ENCODE data around the gene MRPL11.
"Not testable (repeated sequence)": the region's sequence is repeated elsewhere in the genome, so short reads cannot be mapped to it uniquely, and the experiment has no call there.

MRPL11 gene

DNA sequence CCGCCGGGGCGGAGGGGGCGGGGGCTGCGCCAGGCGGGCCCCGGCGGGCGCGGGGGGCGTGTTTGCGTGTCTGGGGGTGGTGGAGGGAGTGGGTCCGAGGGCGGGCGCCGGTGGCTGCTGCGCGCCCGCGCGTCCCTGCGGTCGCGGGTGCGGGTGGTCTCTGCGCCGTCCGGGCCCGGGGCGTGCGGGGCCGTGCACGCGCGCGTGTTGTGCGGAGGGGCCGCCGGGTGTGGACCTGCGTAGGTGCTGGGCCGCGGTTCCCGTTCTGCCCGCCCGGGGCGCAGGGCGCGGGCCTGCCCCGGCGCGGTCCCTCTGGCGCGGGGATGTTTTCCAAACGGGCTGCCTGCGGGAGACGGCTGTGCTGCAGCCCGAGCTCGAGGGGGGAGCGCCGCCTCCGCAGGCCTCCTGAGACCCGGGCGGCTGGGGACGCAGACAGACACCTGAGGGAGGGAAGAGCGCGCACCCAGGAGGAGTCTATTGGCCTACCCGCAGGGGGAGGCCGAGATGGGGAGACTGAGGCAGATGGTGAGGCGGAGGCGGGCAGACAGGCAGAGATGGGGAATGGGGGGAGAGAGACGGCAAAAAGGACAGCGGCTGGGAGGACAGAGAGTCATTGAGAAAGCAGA is 28.5 kb upstream of the MRPL11 start:
- ATAC-seq (peak; percentile 21), DNase-seq (no peak)

DNA sequence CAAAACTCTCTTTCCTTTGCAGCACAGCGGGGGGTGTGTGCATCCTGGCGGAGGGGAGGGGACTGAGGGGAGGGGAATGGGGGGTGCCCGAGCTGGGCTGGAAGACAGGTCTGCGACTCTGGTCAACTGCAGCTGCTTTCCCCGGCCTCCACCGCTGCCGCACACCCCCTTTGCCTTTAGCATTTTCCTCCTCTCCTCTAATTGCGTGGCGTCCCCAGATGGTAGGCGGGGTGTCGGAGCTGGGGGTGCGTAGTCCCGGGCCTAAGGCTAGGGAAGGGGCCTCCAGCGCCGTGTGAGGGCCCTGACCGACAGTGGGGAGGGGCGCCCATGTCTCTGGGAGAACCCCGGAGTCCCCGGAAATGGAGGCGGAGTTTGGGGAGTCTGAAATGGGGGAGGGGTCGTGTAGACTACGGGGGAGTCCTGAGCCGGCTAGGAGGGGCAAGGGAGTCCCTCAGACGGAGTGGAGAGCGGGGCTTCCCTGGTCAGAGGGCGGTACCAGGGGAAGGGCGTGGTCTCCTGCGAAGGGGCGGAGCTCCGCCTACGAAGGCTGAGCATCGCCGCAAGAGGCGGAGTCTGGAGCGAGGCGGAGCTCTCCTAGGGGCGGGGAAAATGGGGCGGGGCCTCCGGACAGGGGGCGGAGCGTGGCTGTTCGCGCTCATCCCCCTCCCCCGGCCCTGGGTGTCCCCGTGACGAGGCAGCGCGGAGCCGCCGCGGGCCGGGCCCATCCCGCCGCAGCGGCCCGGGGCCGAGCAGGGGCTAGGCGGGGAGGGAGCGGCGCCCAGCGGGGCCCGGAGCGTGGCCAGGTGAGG is 27.8 kb upstream of the MRPL11 start, which contains the start of gene PELI3:
PELI3 (plus strand) TSS at position 681 of the 809 bp plus-strand sequence. CDS start 1,224 bp downstream, outside the sequence.
- ATAC-seq (peak; percentile 85), DNase-seq (peak; percentile 95)

DNA sequence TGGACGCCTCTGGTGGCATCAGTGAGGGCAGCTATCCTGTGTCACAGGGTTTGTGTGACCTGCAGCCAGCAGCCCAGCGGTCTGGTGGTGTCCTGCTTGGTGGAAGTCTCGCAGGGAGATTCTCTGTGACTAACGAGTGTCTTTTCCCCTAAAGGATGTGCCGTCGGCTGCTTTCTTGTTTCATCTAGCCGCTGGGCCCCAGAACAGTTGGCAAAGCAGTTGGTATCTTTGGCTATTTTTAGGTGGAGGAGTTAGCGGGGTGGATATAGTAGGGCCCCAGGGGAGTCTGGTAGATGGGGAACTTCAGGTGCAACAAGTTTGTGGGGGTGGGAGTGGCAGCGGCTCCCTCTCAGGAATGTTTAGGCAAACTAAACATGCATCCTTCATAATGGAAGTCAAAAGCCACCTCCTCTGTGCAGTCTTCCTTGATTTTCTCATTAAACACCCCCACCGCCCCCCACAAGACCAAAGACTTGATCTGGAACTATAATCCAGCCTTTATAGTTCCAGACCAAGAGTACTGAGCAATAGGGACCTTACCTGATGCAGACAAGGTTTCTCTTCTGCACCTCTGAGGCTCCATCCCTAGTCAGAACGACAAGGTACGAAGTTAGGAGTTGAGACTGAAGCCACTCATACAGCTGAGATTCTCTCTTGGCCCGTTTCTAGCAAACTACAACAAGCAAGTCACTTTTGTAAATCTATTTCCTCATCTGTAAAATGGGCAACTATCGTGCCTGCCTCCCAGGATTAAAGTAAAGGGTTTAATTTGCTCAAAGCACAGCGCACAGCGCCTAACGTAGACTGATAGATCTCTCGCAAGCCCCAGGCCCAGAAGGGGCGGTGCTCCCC is 27.0 kb upstream of the MRPL11 start:
- ATAC-seq (no peak), DNase-seq (no peak)

DNA sequence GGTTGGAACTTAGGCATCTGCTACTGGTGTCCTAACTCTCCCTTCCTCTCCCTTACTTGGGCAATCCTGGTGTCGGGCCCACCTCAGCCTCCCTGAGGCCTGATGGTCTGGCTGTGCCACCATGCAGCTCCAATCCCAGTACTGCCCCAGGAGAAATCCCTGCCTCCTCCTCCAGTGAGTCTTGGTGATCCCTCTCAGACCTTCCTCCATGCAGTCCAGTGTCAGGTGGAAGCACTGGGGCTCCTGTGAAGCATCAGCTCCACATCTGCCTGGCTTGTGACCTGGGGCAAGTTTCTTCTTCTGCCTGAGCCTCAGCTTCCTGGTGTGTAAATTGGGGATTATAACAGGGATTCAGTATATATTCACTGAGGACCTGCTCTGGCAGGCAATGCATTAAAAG is 26.3 kb upstream of the MRPL11 start:
- ATAC-seq: no peak
- no peak for DNase-seq

DNA sequence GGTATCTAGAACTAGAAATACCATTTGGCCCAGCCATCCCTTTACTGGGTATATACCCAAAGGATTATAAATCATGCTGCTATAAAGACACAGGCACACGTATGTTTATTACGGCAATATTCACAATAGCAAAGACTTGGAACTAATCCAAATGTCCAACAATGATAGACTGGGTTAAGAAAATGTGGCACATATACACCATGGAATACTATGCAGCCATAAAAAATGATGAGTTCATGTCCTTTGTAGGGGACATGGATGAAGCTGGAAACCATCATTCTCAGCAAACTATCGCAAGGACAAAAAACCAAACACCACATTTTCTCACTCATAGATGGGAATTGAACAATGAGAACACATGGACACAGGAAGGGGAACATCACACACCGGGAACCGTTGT is 25.5 kb upstream of the MRPL11 start:
- ATAC-seq, DNase-seq: not testable (repeated sequence)

DNA sequence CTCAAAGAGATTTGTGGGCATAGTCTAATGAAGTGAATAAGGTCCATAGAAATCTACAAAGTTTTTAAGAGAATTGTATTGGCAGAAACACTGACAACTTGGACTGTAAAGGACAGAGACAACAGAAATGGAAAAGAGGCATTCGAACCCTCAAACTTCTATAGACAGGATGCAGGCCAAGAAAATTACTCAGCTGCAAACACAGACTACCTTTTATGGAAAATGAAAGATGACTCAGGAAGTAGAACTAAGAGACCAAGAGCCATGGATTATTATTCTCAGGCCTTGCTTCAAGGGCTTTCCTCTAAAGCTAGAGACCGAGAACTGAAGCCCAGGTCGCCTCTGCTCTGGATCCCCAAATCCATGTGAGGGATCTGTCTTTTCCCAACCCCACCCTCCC is 24.3 kb upstream of the MRPL11 start:
- DNase-seq: no peak
- no peak for ATAC-seq

DNA sequence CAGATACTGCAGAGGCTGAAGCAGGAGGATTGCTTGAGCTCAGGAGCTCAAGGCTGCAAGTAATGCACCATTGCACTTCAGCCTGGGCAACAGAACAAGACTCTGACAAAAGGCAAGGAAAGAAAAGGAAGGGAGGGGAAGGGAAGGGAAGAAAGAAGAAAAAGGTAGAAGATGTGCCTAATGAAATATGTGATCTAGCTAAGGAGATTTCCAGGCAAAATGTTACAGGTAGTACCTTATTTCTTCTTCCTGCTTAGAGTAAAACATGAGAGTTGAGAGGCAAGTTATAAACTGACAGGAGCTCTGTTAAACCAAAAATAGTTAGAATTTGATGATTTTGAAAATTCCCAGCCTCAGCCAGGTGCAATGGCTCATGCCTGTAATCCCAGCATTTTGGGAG is 23.4 kb upstream of the MRPL11 start:
- ATAC-seq: no peak

DNA sequence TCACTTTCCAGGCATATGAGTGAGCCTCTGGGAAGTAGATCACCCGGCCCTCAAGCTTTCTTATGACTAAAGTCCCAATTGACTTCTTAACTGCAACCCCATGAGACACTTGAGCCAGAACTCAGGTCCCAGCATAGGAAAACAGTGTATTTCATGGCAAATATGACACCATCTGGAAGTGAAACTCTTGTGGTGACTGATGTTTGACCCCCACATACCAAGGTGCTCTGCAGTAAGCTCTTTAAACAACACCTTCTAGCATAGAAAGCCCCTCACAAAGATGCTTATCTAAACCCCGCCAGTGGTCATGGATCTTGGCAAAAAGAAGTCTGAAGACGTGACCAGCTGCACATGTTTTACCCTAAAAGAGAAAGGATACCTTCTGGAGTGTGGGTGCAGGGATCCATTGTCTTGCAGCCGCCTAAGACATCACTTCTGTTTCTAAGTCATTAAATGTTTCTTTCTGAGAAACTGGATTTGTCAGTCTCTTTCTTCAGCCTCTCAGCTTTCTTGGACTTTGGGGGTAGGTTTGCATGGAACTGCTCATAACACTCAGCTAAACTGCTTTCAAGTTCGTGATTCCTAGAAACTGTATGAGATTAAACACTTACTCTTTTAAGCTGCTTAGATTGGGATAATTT is 20.6 kb upstream of the MRPL11 start:
- peak; percentile 85 for ATAC-seq
- peak; percentile 41 for DNase-seq

More for the DNA sequence above, 23.4 kb upstream of the MRPL11 start:
- DNase-seq: no peak

DNA sequence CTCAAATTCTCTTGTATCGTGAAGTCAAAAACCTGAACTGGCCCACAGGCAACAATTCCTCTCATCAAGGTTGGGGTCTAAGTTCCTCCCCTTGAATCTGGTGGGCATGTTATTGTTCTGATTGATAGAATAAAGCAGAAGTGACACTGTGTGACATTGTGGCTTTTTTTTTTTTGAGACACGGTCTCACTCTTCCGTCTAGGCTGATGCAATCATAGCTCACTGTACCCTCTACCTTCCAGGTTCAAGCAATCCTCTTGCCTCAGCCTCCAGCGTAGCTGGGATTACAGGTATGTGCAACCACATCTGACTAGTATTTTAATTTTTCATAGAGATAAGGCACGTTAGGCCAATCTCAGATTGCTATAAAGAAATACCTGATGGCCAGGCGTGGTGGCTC is 19.2 kb upstream of the MRPL11 start:
- ATAC-seq (no peak), DNase-seq (no peak)

DNA sequence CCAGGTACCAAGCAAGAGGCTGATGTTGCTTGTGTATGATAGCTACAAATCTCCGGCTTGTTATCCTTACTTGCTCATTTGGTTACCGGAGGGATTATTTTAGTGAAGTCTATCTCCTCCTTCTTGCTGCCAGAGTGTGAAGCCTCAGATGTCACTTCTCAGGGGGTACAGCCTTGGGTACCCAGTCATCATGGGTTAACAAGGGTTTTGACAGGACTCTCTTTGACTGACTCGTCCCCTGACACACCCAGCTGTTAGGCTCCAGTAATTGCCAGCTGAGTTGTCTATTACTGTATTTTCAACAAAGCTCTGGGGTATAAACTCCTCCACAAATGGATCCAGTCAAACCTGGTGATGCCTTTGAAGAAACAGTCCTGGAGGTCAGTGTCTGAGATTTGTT is 16.2 kb upstream of the MRPL11 start:
- DNase-seq: no peak
- no peak for ATAC-seq

DNA sequence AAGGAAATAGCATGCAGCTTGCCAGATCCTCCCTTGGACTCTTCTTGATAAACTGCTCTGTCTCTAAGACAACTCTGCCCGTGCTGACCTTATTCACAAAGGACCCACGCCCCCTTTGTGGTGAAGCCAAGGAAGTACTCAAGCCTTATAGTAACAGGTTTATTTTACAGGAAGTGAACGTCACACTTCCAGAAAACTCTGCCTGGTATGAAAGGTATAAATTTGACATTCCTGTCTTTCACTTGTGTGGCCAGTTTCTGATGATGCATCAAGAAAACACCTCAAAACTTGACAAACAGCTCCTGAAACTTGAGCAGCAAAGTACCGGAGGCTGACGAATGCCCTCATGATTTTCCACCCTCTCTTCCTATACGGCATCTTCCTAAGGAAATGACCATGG is 15.6 kb upstream of the MRPL11 start:
- DNase-seq (peak; percentile 32), ATAC-seq (no peak)

DNA sequence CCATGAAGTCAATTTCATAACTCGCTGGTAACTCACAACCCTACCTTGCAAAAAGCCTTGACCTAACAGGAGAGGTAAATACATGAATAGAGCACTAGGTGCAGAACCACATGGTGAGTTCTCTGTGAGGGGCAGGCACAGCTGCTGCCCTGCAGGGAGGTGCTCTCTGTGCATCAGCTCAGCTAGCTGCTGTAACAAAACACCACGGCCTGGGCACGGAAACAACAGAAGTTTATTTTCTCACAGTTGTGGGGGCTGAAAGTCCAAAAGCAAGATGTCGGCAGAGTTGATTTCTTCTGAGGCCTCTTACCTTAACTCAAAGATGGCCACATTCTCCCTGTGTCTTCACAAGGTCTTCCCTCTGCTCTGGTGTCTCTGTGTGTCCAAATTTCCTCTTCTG is 13.0 kb upstream of the MRPL11 start:
- ATAC-seq (no peak), DNase-seq (no peak)

DNA sequence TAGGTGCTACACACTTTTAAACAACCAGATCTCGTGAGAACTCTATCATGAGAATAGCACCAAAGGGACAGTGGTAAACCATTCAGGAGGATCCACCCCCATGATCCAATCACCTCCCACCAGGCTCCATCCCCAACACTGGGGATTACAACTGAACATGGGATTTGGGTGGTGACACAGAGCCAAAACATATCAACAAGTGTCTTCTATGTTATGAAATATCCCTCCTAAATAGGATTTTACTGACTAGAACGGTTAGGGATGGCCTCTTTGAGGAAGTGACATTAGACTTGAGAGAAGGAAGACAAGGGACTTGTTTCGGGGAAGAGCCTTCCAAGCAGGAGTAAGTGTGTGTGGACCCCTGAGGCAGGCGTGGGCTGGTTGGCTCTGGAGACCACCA is 11.9 kb upstream of the MRPL11 start:
- ATAC-seq (no peak), DNase-seq (no peak)

DNA sequence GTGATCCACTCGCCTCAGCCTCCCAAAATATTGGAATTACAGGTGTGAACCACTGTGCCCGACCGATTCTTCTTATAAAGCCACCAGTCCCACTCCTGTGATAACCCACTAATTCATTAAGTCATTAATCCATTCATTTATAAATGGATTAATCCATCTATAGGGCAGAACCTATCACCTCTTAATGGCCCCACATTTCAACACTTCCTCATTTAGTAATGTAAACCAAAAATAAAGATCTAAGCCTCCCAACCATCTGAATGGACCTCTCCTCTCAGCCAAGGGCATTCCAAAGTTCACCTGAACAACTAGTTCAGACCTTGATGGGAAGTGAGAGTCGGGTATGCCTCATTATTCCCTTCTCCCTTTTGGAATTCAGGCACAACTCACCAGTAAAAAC is 9.9 kb upstream of the MRPL11 start:
- ATAC-seq (no peak), DNase-seq (no peak)

DNA sequence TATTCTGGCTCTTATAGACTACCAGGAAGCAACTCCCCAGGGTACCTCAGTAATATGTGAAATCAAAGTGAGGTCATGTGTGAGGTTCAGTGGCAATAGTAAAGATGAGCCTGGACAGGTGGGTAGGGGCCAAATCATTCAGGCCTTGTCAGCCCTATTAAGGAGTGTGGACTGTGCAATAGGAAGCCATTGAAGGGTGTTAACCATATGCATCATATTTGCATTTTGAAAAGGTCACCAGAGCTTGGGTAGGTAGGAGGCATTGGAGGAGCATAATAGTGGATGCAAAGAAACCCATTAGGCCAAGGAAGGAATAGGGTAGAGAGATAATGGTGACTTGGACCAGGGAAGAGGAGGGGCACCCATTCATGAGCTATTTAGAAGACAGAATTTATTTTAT is 8.4 kb upstream of the MRPL11 start:
- ATAC-seq: no peak

DNA sequence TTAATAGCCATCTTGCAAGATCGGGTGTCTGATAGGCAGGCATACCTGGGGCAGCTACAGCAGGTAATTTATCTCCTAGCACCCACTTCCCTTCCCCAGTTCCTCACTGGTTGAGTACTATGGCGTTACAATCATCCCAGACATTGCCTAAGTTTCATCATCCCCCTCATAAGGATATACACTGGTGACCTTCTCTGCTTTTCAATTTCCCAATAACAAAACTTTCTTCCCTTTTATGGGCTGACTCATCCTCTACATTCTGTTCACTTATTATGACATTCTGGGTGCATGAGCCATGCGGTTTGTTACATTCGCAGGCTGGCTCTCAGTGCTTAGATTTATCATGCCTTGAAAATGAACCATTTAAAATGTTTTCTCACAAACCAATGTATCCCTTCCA is 5.0 kb upstream of the MRPL11 start:
- ATAC-seq (no peak), DNase-seq (no peak)

More for the DNA sequence above, 8.4 kb upstream of the MRPL11 start:
- no peak for DNase-seq

DNA sequence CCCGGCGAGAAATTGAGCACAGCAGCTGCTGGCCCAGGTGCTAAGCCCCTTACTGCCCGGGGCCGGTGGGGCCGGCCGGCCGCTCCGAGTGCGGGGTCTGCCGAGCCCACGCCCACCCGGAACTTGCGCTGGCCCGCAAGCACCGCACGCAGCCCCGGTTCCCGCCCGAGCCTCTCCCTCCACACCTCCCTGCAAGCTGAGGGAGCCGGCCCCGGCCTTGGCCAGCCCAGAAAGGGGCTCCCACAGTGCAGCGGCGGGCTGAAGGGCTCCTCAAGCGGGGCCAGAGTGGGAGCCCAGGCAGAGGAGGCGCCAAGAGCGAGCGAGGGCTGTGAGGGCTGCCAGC is 2.3 kb upstream of the MRPL11 start:
- DNase-seq, ATAC-seq: not testable (repeated sequence)

DNA sequence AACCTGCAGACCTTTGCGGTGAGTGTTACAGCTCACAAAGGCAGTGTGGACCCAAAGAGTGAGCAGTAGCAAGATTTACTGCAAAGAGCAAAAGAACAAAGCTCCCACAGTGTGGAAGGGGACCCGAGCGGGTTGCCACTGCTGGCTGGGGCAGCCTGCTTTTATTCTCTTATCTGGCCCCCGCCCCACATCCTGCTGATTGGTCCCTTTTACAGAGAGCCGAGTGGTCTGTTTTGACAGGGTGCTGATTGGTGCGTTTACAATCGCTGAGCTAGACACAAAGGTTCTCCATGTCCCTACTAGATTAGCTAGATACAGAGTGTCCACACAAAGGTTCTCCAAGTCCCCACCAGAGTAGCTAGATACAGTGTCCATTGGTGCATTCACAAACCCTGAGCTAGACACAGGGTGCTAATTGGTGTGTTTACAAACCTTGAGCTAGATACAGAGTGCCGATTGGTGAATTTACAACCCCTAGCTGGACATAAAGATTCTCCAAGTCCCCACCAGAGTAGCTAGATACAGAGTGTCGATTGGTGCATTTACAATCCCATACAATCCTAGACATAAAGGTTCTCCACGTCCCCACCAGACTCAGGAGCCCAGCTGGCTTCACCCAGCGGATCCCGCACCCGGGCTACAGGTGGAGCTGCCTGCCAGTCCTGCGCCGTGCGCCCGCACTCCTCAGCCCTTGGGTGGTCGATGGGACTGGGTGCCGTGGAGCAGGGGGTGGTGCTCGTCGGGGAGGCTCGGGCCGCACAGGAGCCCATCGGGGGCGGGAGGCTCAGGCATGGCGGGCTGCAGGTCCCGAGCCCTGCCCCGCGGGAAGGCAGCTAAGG is 1.7 kb upstream of the MRPL11 start:
- DNase-seq: not testable (repeated sequence)

DNA sequence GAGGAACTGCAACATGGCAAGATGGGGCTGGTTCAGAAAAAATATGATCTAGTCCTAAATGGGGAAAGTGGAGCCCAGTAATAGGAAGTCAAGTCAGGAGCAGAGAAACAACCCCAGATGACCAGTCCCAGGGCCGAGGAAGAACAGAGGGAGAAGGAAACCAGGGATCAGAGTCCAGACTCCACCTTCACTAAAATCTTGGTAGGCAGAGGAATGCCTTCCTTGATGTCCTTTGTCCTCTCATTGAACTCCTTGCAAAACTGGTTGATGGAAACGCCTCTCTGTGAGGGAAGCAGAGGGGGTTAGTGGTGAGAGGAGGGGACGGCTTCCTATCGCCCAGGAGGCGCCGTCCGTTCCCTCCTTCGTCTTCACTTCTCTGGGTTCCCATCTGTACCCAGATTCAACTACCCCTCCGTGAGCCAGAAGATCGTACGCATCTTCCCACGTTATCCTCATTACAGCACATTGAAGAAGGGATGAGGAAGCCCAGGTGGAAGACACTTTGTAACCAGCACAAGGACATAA is 607 bp downstream of the MRPL11 start:
- ATAC-seq (no peak), DNase-seq (no peak)

More for the DNA sequence above, 1.7 kb upstream of the MRPL11 start:
- ATAC-seq: not testable (repeated sequence)

DNA sequence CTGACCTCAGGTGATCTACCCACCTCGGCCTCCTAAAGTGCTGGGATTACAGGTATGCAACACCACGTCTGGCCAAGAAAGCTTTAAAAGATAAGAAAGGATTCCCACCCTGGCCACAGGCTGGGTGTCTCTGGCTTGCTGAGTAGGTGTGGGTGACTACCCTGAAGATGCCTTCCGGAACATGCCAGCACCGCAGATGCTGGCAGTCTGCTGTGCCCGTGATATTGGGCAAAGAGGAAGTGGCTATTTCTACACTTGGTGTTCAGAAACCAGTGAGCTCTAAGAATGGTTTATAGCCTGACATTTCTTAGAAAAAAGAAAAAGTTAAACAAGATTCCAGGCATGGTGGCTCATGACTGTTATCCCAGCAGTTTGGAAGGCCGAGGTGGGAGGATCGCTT is 6.1 kb downstream of the MRPL11 start:
- no peak for DNase-seq
- no peak for ATAC-seq

DNA sequence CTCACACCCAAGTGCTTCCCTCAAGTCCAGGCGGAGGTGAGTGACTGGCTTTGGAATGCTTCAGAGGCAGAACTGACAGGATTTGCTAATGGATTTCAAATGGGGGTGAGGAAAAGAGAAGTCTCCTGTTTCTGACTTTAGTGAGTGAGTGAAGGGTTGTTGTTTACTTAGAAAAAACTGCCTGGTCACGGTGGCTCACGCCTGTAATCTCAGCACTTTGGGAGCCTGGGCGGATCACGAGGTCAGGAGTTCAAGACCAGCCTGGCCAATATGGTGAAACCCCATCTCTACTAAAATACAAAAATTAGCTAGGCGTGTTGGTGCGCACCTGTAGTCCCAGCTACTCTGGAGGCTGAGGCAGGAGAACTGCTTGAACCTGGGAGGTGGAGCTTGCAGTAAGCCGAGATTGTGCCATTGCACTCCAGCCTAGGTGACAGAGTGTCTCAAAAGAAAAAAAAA is 6.7 kb downstream of the MRPL11 start:
- ATAC-seq, DNase-seq: not testable (repeated sequence)
